ENCODE results near the gene DOCK3.

GRCh38 chr3:50630877-50631276 is 43.9 kb upstream of the DOCK3 start:
- TF ChIP-seq POLR2AphosphoS5 (IDR thresholded peaks at IDR 0.05; ENCODE audit: low read depth, low read length), result no peak
- TF ChIP-seq REST (IDR thresholded peaks at IDR 0.05; ENCODE audit: insufficient read depth in 1 of 2, low read depth in 2 of 2, low read length in 2 of 2), result no peak

Data from PFSK-1 (cell line).